ENCODE measurements around the gene MGAM2.

DNA sequence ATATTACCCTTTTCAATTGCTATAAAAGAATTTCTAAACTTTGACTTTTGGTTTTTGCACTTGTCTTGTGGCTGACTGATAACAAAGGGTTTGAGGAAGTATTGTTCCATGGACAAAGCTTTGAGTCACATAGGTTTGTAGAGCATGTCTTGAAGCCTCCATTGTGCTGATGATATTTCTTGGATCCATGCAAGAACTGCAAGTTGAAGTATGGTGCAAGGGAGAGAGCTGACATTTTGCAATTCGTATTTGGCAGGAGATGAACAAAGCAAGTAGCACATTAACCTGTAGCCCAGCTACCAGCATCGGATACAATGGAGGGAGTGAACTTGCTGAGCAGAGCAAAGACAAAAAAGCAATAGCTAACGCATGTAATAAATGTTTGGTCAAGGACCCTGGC lies 23.4 kb downstream of the MGAM2 start:
- TF ChIP-seq SMARCE1 (IDR thresholded peaks at IDR 0.05; ENCODE audit: borderline replicate concordance) (no peak), STAT6 (CRISPR knock-in tag; IDR thresholded peaks at IDR 0.05; ENCODE audit: borderline replicate concordance) (no peak), IRX3 (CRISPR knock-in tag; IDR thresholded peaks at IDR 0.05; ENCODE audit: borderline replicate concordance, low read depth) (no peak), ZBTB4 (CRISPR knock-in tag; IDR thresholded peaks at IDR 0.05; ENCODE audit: borderline replicate concordance) (no peak), ZNF530 (CRISPR knock-in tag; IDR thresholded peaks at IDR 0.05; ENCODE audit: low read depth) (no peak), U2AF1 (optimal IDR thresholded peaks at IDR 0.05; ENCODE audit: low read depth, low read length) (no peak), ZNF513 (CRISPR knock-in tag; conservative IDR thresholded peaks at IDR 0.05) (no peak), ASH2L (IDR thresholded peaks at IDR 0.05; ENCODE audit: insufficient read length, low read depth, low read length) (no peak), ZNF260 (CRISPR knock-in tag; IDR thresholded peaks at IDR 0.05; ENCODE audit: borderline replicate concordance, low read depth) (no peak), ZSCAN5A (CRISPR knock-in tag; IDR thresholded peaks at IDR 0.05; ENCODE audit: borderline replicate concordance) (no peak), ZBTB33 (CRISPR knock-in tag; IDR thresholded peaks at IDR 0.05) (no peak), ZNF34 (CRISPR knock-in tag; IDR thresholded peaks at IDR 0.05; ENCODE audit: borderline replicate concordance) (no peak)
- TF ChIP-seq, protein P1, sequence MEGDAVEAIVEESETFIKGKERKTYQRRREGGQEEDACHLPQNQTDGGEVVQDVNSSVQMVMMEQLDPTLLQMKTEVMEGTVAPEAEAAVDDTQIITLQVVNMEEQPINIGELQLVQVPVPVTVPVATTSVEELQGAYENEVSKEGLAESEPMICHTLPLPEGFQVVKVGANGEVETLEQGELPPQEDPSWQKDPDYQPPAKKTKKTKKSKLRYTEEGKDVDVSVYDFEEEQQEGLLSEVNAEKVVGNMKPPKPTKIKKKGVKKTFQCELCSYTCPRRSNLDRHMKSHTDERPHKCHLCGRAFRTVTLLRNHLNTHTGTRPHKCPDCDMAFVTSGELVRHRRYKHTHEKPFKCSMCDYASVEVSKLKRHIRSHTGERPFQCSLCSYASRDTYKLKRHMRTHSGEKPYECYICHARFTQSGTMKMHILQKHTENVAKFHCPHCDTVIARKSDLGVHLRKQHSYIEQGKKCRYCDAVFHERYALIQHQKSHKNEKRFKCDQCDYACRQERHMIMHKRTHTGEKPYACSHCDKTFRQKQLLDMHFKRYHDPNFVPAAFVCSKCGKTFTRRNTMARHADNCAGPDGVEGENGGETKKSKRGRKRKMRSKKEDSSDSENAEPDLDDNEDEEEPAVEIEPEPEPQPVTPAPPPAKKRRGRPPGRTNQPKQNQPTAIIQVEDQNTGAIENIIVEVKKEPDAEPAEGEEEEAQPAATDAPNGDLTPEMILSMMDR (CRISPR knock-in tag; IDR thresholded peaks at IDR 0.05), result no peak
- TF ChIP-seq, protein P2, sequence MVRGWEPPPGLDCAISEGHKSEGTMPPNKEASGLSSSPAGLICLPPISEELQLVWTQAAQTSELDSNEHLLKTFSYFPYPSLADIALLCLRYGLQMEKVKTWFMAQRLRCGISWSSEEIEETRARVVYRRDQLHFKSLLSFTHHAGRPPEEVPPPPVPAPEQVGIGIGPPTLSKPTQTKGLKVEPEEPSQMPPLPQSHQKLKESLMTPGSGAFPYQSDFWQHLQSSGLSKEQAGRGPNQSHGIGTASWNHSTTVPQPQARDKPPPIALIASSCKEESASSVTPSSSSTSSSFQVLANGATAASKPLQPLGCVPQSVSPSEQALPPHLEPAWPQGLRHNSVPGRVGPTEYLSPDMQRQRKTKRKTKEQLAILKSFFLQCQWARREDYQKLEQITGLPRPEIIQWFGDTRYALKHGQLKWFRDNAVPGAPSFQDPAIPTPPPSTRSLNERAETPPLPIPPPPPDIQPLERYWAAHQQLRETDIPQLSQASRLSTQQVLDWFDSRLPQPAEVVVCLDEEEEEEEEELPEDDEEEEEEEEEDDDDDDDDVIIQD (CRISPR knock-in tag; IDR thresholded peaks at IDR 0.05; ENCODE audit: low read depth), result no peak
